DMS114 treated with DMSO at 0.1 percent for 48 hours (cell line): ENCODE measurements around the gene FGD5.

Experiments
- DNase-seq: peaks from one replicate; lab custom pipeline; 2025; ENCODE audit not compliant: unreplicated experiment; lab: John Stamatoyannopoulos, UW

Gene FGD5

DNA sequence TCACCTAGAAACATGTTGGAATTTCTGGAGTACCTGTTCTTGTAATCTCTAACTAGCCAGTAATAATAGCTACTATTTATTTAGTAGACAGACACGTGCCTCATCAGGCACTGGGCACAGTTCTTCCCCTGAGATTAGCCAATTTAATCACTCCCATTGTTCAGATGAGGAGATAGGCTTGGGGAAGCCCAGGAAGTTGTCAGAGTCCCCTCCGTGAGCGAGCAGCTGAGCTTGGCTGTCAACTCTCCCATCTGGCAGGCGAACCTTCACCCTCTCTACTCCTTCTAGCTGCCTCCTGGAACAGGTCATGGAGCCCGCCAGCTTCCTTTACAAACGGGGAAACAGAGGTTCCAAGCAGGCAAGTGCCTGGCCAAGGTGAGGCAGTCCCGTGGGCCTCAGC is 31.1 kb upstream of the FGD5 start:
- no peak for DNase-seq

DNA sequence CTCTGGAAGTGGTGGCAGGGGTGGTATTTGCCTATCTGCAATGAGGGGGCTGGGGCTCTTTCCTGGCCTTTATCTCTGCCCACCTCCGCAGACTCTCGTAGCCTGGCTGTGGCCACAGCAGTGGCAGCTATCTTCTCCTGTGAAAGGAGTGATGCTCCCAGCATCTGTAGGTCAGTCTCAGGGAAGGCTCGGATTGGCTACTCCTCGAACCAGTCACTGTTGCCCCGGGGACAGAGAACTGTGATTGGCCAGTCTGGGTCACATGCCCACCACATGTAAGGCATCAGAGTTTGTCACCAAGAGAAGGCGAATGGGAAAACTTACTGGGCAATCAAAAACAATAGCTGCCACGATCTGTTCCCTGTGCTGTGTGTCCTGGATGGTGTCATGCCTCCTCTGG is 30.1 kb upstream of the FGD5 start:
- no peak for DNase-seq

DNA sequence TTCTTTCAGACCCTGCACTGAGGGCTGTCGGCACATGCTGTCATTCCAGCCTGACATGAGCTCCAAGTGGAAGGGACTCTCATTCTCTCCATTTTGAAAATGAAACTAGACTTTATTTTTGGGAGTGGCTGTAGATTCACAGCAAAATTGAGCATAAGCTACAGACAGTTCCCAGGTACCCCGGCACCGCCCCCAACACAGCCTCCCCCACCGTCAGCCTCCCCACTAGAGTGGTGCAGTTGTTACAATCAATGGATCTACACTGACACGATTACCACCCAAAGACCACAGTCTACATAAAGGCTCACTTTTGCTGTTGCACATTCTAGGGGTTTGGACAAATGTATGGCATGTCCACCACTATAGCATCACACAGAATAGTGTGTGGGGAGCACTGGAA is 29.5 kb upstream of the FGD5 start:
- DNase-seq, result no peak

DNA sequence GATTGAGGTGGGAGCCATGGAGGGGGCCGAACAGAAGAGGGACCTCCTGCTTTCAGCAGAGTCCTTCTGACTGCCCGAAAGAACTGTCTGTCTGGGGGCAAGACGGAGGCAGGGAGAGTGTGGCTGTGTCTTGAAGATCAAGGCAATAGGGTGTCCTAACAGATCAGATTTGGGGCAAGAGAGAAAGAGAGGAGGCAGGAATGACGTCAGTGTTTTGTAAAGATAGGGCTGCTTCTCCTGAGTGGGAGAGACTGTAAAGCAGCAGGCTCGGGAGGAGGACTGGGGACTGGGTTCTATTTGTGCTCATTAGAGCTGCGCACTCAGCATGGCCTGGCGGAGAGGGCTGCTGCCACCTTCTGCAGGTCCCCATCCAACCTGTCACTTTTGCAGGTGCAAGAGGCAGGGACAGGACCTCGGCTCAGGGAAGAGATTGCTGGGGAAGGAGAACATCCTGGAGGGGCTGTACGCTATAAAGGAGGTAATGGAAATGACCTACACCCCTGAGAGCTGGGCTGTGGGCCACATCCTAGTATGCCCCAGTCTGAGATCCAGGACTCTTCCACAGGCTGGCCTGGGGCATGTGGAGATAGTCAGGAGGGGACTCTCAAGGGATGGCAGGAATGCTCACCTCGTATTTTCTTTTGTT is 29.0 kb upstream of the FGD5 start:
- DNase-seq, result no peak

DNA sequence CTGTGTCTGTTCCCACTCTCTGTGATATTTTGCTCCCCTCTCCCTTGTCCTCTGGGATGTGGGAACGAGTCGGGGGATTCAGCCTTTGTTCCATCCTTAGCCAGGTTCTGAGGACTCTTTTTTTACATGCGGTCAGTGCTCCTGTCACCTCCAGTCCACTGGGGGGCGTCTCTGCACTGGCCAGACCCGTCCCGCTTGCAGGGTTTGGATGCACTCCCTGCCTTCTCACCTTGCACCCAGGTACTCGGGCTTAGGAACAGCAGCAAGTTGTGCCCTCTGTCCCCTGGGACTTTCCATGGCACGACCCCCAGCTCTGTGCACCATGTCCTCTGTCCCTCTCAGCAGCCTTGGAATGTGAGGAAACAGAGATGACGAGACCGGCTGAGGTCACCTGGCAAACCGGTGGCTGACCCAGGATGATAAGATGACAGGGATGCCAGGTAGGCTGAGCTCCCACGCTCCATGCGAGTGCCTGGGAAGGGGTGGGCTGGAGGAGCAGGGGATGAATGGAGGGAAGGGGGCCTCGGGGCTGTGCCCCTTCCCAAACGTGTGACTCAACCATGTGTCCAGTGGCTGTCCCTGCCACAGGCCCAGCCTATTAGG is 27.3 kb upstream of the FGD5 start:
- DNase-seq, result peak; percentile 20

DNA sequence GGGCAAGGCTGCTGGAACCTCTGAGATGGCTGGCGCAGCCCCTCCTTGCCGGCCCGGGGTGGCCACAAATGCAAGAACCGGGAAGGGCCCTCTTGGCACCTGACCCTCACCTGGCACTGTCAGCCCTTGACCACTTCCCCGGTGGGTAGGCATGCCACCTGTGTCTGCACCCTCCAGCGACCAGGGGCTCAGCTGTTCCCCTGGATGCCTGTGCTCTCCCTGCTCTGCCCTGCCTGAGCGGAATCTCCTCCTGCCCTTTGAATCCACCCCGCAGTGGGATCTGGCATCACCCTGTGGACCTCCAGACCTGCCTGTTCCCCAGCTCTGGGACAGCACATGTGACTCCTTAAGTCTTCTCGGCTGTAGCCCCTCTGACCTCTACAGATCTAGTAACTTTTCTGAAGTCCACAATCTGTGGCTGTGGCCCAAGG is 26.1 kb upstream of the FGD5 start:
- no peak for DNase-seq

DNA sequence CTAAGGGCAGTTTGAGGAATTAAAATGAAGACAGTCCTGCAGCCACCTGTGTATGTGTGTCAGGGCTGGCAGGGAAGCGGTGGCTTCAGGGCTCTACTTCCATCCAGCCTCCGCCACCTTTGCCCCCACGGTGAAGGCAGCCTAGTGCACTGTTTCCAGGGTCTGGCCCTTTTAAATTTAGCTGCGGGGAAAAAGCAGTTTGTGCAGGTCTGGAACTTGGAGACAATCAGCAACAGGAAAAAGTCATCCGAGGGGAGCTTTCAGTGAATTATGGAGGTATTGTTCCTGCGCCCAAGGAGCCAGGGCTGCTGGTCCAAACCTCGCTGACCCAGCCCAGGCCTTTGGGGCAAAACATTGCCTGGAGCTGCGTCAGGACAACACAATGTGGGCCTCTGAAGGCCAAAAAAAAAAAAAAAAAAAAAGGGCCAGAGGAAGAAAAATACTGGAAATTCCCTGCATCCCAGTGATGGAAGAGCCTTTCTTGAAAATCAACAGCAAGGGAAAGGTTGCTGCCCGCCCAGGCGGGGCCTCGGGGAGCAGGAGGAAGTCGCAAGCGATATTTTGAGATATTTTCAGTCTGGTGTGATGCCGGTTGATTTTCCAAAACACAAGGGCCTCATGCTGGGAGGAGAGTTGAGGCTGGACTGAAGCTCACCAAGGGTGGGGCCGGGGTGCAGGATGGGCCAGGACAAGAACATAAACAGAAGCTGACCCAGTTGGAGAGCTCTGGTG is 25.5 kb upstream of the FGD5 start:
- no peak for DNase-seq

DNA sequence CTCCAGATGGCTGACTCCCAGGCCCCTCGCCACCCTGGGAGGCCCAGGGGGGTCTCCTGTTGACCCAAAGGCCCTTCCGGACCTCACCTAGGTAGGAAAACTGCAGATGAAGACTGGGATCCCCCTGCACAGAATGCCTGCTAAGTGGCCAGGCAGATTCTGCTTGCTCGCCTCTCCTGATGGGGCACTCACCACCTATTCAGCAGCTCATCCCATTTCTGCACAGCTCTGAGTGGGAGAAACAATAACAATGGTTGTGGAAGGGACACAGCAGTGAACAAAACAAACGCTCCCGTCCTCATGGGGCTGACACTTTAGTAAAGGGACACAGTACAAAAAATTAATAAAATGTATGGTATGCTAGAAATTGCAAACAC is 24.9 kb upstream of the FGD5 start:
- DNase-seq, result no peak

DNA sequence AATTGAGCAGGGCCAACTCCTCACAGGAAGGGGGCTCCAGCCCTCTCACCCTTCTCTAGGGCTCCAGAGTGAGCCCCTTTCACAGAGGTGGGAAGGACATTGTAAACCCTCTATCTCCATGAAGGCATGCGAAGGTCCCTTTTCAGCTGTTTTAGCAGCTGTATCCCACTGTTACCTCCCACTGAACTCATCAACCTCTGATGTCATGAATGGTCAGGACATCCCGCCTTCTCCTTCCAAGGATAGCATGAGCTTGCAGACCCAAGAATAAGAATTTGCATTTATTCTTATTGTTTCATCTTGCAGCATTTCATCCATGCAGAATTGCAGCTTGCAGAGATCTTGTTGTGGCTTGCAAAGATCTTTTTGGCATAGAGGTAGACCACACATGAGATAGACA is 24.3 kb upstream of the FGD5 start:
- no peak for DNase-seq

DNA sequence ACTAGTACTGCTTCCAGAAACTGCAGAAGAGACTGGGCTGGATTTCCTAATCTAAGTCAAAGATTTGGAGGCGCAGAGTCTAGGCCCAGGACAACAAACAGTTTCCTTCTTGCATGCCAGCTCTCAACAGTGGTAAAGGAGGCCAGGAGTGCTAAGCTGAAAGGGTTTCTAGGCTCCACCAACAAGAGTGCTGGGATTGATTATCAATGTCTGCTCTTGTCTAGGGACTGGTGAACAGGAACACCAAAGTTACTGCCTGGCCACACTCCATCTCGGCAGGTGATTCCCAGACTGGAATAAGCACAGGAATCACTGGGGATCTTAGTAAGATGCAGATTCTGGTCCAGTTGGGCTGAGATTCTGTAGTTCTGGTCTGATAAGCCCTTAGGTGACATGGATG is 22.8 kb upstream of the FGD5 start:
- DNase-seq, result no peak

DNA sequence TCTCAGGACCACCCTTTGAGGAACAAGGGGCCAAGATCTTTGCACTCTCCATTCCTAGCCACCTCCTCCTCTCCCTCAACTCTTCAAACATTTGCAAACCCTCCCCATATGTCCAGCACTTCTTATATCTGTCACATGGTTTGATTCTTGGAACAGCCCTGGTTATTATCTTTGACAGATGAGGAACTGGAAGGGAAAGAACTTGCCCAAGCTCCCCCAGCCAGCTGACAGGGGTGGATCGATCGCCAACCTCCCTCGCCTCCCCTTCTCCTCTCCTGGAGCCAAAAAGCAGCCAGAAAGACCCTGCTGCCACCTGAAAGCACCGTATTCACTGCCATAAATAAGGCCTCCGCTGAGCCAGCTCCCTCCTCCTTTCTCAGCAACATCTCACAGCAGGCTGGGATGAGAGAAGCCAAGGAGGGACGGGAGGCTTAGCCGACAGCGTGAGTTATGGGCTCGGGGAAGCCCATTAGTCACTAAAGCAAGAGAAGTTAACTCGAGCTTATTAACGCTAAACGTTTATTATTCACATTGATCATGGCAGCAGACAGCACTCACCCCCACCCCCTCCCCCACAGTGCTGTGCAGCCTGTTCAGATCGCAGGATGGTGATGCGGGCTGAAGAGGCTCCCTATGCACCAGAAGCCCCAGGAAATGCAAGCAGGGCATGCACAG is 22.2 kb upstream of the FGD5 start:
- no peak for DNase-seq

DNA sequence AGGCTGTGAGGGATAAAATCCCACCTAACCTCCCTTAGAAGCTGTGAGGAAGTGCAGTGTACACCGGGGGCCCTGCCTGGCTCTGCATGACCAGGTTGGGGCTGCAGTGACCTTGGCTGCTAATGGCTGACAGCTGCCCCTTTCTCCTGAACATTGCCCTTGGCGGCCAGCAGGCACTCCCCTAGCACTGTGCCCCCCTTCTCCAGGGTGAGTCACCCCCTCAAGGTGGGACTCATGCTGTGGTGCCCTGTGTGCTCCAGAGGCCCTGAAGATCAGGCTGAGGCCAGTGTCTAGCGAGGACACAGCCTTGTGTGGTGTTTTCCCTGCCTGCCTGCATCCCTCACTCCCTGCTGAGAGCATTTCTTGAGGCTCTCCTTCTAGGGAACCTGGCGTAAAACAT is 21.0 kb upstream of the FGD5 start:
- DNase-seq, result no peak

DNA sequence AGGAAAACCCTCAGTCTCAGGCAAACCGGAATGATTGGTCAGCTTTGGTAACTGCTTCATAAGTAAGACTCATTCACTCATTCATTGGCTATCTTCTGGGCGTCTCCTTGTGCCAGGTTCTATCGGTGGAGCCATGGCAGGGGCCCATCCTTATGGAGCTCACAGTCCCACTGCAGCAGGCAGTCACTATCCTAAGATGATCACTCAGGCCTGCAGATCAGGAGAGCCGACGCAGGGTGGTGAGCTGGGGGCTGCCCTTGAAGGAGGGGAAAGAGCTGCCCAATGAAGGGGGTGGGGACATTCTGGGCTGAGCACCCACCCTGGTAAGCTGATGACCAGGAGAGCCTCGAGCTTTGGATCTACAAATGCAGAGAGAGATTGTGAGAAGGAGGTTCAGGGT is 20.5 kb upstream of the FGD5 start:
- no peak for DNase-seq

DNA sequence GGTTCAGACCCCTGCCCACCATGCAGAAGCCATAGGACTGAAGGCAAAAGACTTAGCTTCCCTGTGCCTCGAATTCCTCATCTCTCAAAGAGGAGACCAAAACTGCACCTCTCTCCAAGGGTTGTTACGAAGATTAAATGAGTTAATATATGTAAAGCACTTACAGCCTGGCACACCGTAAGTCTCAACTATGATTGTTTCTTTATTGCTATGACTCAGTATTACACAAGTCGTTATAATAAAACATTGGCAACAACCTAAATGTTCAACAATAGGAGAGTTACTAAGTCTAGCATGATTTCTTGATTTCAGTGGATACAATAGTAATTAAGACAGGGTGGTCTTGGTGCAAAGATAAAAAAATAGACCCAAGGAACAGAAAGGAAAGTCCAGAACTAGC is 19.6 kb upstream of the FGD5 start:
- no peak for DNase-seq

DNA sequence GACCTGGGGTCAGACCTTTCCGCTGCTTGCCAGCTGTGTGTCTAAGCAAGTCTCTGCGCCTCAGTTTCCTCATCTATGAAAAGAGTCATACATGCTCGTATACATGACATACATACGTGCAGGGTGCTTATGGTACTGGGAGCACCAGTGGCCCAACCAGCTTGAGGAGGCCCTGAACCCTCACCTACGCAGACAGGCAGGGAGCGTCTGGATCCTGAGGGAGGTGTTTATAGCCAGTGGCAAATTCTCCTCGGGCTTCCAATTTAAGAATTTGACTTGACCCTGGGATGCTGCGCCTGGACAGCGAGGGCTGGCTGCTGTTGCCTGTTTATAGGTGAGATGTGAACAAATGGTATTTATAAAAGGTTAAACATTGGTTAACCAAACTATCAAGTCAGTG is 17.7 kb upstream of the FGD5 start:
- DNase-seq, result no peak

DNA sequence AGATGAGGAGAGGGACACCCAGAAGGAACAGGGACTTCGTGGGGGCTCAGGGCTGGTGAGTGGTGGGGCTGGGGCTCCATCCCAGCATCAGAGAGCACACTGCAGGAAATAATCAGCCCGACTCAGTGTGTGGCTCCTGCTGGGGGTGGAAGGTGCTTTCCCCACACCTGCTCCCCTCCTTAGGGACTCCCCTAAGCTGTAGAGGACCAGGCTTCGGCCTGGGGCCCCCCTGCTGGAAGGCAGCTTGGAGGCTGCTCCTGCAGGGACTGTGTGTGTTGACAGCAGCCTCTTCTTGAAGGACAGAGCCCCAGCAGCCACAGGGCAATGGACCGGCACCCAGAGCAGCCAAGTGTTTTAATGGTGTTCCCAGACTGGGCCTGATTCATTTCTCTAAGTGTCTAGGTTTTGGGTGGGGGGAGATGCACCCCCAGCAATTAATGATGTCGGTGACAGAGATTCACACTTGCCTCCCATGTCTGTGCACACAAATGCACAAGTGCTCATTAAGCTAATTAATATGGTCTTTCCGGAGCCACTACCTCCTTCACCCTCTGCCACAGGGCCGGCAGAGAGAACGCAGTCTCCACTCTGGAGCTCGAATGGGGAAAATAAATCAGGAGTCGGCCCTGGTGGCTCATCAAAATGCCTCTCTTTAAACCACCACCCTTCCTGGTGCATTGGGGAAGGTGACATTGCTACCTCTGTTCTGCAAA is 16.9 kb upstream of the FGD5 start:
- DNase-seq, result no peak

DNA sequence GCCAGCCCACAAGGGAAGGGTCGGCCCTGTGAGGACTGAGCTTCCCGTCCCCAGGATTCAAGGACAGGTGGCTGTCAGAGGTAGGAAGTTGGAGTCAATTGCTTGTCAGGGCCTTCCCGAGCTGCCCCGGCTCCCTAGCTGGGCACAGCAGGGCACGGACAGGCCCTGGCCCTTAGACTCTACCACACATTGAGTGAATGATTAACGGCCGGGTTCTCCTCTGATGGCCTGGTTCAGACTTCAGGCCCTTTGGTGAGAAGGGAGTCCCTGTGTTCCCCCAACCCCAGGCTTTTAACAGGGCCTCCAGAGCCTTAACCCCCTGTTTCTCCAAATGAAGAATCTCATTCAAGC is 16.4 kb upstream of the FGD5 start:
- DNase-seq, result no peak

DNA sequence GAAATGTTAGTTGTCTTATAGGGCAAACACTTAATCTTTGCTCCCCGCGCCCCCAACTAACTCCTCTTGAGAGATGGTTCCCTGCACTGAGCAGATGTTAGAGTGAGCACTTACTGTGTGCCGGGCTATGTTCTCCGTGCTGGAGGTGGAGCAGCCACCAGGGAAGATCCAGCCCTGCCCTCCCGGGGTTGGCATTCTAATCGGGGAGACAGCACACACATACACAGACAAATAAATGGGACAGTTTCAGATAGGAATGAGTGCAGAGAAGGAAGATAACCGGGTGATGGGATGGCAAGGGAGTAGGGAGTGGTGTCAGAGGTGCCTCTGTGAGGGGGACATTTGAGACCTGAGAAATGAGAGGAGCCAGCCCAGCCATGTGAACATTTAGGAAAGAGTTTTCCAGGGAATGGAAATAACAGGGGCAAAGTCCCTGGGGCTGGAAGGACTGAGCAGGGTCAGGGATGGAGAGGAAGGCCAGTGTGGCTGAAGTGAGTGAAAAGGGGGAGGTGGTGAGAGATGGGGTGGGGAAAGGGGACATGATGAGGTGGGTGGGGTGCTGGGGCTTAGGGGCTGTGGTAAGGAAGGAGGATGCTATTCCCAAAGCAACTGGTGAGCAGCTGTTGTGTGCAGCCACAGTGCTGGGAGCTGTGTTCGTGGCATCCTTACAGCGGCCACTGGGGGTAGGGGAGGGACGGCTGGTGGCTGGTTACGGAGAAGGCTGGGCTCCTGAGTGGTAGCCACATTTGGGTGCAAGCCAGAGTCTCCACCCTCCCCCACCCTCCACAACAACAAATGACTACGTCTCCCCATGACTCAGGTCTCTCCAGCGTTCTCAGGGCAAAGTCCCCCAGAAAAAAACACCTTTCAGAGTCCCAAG is 15.4 kb upstream of the FGD5 start:
- DNase-seq, result no peak

DNA sequence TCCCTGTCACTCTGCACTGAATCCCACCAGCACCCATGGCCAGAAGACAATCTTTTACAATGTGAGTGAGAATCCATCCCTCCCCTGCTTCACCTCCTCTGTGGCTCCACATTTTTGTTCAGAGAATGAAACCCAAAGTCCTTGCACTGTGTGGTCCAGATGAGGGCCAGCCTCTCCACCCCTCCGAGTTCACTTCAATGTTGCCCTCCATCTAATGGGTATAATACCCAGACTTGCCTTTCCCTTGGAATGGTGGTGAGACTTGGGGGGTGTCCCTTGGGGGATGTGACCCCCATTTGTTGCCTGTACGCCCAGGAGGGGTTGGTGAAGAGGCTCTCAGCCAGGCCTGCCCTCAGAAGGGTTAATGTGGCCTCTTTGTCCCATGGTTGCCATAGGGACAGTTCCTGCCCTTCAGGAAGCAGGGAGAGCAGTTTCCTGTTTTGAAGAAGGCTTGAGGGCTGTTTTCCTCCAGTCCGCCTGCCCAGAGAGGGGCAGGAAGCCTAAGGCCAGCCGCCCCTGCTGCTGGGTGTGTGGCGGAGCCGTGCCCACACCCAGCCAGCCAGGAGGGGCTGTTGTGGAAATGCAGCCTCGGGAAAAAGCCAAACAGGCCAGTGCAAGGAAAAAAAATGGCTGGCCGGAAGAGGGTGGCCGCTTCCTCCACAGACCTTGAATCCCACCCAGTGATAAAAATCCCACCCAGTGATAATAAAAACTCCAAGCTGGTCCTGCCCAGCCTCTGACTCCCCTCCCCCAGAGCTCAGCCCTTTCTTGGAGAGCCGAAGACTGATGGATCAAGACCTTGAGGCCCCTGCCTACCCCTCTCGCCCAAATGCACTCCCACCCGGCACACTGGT is 14.6 kb upstream of the FGD5 start:
- no peak for DNase-seq
